Measurements from ENCODE around the gene TSHR. TPM values are rescaled to one million over a fixed set of nuclear protein-coding genes. Genes with fewer than 3 reads are reported as not detected.

The TSHR gene
- total RNA-seq, 4 donors from 2014 or later = not detected

- Histone ChIP-seq H3K4me1 (no peaks in the 10 kb centered on the region), H3K36me3 (no peaks in the 10 kb centered on the region), H3K4me3 (no peak overlapping the region), H3K27ac (no peak overlapping the region), H3K27me3 (no peaks in the 10 kb centered on the region), H3K9me3 (no peaks in the 10 kb centered on the region)
- TF ChIP-seq POLR2AphosphoS5 (IDR thresholded peaks at IDR 0.05) = no peak
- TF ChIP-seq, protein P1, sequence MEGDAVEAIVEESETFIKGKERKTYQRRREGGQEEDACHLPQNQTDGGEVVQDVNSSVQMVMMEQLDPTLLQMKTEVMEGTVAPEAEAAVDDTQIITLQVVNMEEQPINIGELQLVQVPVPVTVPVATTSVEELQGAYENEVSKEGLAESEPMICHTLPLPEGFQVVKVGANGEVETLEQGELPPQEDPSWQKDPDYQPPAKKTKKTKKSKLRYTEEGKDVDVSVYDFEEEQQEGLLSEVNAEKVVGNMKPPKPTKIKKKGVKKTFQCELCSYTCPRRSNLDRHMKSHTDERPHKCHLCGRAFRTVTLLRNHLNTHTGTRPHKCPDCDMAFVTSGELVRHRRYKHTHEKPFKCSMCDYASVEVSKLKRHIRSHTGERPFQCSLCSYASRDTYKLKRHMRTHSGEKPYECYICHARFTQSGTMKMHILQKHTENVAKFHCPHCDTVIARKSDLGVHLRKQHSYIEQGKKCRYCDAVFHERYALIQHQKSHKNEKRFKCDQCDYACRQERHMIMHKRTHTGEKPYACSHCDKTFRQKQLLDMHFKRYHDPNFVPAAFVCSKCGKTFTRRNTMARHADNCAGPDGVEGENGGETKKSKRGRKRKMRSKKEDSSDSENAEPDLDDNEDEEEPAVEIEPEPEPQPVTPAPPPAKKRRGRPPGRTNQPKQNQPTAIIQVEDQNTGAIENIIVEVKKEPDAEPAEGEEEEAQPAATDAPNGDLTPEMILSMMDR (IDR thresholded peaks at IDR 0.05) = no peak
- no peak for TF ChIP-seq POLR2A (IDR thresholded peaks at IDR 0.05)
- TF ChIP-seq EP300 (IDR thresholded peaks at IDR 0.05) = no peak
- no peak for DNase-seq (ENCODE audit: low spot score in 2 of 2)
- WGBS = 49% methylated on average over 8 of the region's 8 CpGs
Observed at GRCh38 chr14:80930836-80931389, 24.5 kb upstream of the TSHR start.

- TF ChIP-seq POLR2AphosphoS5 (IDR thresholded peaks at IDR 0.05) (no peak), POLR2A (IDR thresholded peaks at IDR 0.05) (no peak)
- no peak overlapping the region for H3K27ac ChIP-seq
- H3K9me3 ChIP-seq = no peaks in the 10 kb centered on the region
- H3K27me3 ChIP-seq = no peaks in the 10 kb centered on the region
- DNase-seq (ENCODE audit: low spot score in 2 of 2) = no peak
- no peak overlapping the region for H3K4me3 ChIP-seq
- no peaks in the 10 kb centered on the region for H3K36me3 ChIP-seq
- H3K4me1 ChIP-seq = no peaks in the 10 kb centered on the region
Observed at GRCh38 chr14:80933282-80933681, 22.1 kb upstream of the TSHR start.

GRCh38 chr14:80933686-80934085 lies 21.7 kb upstream of the TSHR start:
- Histone ChIP-seq H3K36me3 (no peaks in the 10 kb centered on the region), H3K4me1 (no peaks in the 10 kb centered on the region), H3K9me3 (no peaks in the 10 kb centered on the region), H3K27ac (no peak overlapping the region), H3K4me3 (no peak overlapping the region), H3K27me3 (no peaks in the 10 kb centered on the region)
- TF ChIP-seq, protein P1 (IDR thresholded peaks at IDR 0.05) = no peak
- no peak for TF ChIP-seq EP300 (IDR thresholded peaks at IDR 0.05)
- 89% methylated on average over 4 of the region's 4 CpGs for WGBS
- DNase-seq (ENCODE audit: low spot score in 2 of 2) = no peak

DNA sequence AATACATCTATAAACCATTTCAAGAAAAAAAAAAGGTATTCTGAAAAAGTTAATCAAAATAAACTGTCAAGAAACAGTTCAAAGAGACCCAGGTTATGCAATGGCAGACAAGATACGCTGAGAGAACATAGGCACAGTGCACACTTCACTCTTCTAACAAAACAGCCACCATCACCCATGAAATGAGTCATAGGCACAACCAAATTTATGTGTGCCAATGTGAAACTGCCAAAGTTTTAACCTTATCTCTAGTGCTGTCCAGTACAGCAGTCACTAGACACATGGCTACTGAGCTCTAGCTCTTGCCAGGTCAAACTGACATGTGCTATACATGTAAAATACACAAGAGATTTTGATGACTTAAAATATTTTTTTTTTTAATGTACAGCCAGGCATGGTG lies 15.3 kb upstream of the TSHR start:
- peaks cover 24% of the 10 kb centered on the region for H3K4me1 ChIP-seq
- no peaks in the 10 kb centered on the region for H3K27me3 ChIP-seq
- H3K9me3 ChIP-seq = no peaks in the 10 kb centered on the region
- H3K27ac ChIP-seq = no peak overlapping the region
- DNase-seq (ENCODE audit: low spot score in 2 of 2) = no peak
- H3K4me3 ChIP-seq = no peak overlapping the region
- TF ChIP-seq, protein P1 (IDR thresholded peaks at IDR 0.05) = no peak
- TF ChIP-seq POLR2A (IDR thresholded peaks at IDR 0.05) (no peak), POLR2AphosphoS5 (IDR thresholded peaks at IDR 0.05) (no peak), EP300 (IDR thresholded peaks at IDR 0.05) (no peak)
- 53% methylated on average over 1 of the region's 1 CpG for WGBS
- H3K36me3 ChIP-seq = no peaks in the 10 kb centered on the region

DNA sequence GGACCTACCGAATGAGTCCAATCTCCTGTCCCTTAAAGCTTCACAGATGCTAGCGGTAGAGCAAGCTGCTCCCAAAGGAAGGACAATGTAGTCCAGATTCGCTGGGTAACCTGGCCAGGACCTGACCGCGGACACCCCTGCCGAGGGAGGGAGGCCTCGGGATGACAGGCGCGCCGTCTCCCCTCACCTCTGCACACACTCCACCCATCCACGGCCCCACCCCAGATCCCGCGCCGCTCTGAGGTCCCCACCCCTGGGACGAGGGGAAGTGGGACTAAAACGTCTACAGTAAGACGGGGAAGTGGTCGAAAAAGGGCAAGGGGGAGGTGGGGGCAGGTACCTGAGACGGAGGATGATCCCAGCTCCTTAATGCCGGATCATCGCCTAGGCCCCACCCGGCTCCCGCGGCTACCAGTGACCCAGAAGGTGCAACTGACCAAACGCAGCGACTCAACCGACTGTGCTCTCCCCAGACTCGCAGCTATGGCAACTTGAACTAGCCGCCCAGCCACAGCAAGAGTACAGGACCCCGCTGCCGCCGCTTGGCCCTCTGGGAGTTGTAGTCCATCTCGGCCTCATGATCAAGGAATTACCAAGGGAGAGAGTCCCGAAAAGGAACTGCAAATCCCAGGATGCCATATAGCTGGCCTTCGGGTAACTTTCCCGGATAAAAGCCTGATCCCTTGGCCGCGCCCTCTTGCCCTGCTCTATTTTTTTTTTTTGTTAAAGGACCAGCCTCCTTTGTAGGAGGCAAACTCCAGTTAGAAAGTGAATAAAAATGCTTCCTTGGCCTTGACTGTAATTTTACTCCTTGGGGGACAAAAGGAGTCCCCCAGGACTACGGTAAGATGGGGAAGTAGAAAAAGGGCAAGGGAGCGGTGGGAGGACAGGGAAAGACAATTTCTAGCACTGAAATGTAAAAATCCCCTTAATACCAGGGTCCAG lies 13.9 kb upstream of the TSHR start, which contains the start of gene CEP128:
Gene CEP128 (minus strand): TSS at position 498 of the 945 bp plus-strand sequence.
- Histone ChIP-seq H3K27me3 (peaks cover 5% of the 10 kb centered on the region), H3K36me3 (no peaks in the 10 kb centered on the region), H3K4me3 (peak within 1 kb of the TSS; percentile 69), H3K4me1 (peaks cover 24% of the 10 kb centered on the region), H3K27ac (peak within 1 kb of the TSS; percentile 33), H3K9me3 (no peaks in the 10 kb centered on the region)
- DNase-seq (ENCODE audit: low spot score in 2 of 2) = peak; percentile 95 to 97
- TF ChIP-seq, protein P1 (IDR thresholded peaks at IDR 0.05) = no peak
- TF ChIP-seq POLR2AphosphoS5 (IDR thresholded peaks at IDR 0.05) (no peak), POLR2A (IDR thresholded peaks at IDR 0.05) (no peak), EP300 (IDR thresholded peaks at IDR 0.05) (no peak)
- under 1% methylated on average over 26 of the region's 40 CpGs for WGBS

Data from suprapubic skin (tissue), 4 donors.